Smooth muscle cell (in vitro differentiated cells): Measurements from ENCODE around the gene RELL1. TPM values are rescaled to one million over a fixed set of nuclear protein-coding genes. Genes with fewer than 3 reads are reported as not detected.

Experiments
- DNase-seq: peaks from one replicate; lab custom pipeline; 2025; ENCODE audit not compliant: unreplicated experiment; lab: John Stamatoyannopoulos, UW
- H2AFZ ChIP-seq: fragments of 200-600 bp; sonication (generic); 2 replicates; pipeline ENCODE4 v1.6.0; 2016; ENCODE audit warnings: antibody characterized with exemption, low read depth, mild to moderate bottlenecking
- H3F3A ChIP-seq: fragments of 200-600 bp; sonication (generic); 2 replicates; pipeline ENCODE4 v1.6.0; 2017; ENCODE audit warnings: antibody characterized with exemption, low read depth
- H3K27ac ChIP-seq: fragments of 200-600 bp; sonication (generic); 2 replicates; pipeline ENCODE4 v1.5.1; 2016; ENCODE audit warnings: low read depth, mild to moderate bottlenecking
- H3K27me3 ChIP-seq: fragments of 200-600 bp; sonication (generic); 2 replicates; pipeline ENCODE4 v1.6.1; 2016; ENCODE audit warnings: low read depth, mild to moderate bottlenecking
- H3K36me3 ChIP-seq: fragments of 200-600 bp; sonication (generic); 2 replicates; pipeline ENCODE4 v1.5.1; 2016; ENCODE audit warnings: low read depth
- H3K4me1 ChIP-seq: fragments of 200-600 bp; sonication (generic); 2 replicates; pipeline ENCODE4 v1.5.1; 2016; ENCODE audit warnings: low read depth
- H3K4me2 ChIP-seq: fragments of 200-600 bp; sonication (generic); 2 replicates; pipeline ENCODE4 v1.6.0; 2016; ENCODE audit warnings: mild to moderate bottlenecking
- H3K4me3 ChIP-seq: fragments of 200-600 bp; sonication (generic); 2 replicates; pipeline ENCODE4 v1.5.1; 2016; ENCODE audit warnings: mild to moderate bottlenecking
- H3K79me2 ChIP-seq: fragments of 200-600 bp; sonication (generic); 2 replicates; pipeline ENCODE4 v1.6.0; 2016; ENCODE audit warnings: low read depth, mild to moderate bottlenecking
- H3K9ac ChIP-seq: fragments of 200-600 bp; sonication (generic); 2 replicates; pipeline ENCODE4 v1.6.0; 2016; ENCODE audit warnings: low read depth
- H3K9me3 ChIP-seq: fragments of 200-600 bp; sonication (generic); replicated peaks from 2 replicates; pipeline ENCODE4 v1.5.1; 2016; ENCODE audit warnings: low read depth
- H4K20me1 ChIP-seq: fragments of 200-600 bp; sonication (generic); 2 replicates; pipeline ENCODE4 v1.6.0; 2016; ENCODE audit warnings: low read depth
- CTCF ChIP-seq: fragments of 200-600 bp; sonication (generic); IDR thresholded peaks from 2 replicates; pipeline ENCODE4 v1.5.1; 2017; ENCODE audit warnings: borderline replicate concordance, mild to moderate bottlenecking, antibody characterized with exemption; ENCODE audit not compliant: insufficient read depth, poor library complexity, severe bottlenecking
- WGBS: methylation state at CpG from one replicate; pipeline ENCODE4 v1.1.7; 2016; ENCODE audit warnings: low lambda C conversion rate; 5-methylcytosine and 5-hydroxymethylcytosine counted together
- polyA plus RNA-seq: library from polyadenylated mRNA; unstranded; fragments of >200 nt; fragmentation: Nextera tagmentation; extraction: Ambion mirVana; gene quantifications from 2 replicates; pipeline ENCODE4 v1.2.1, GENCODE V29; 2016
- total RNA-seq: library from RNA; depleted of rRNA; stranded (reverse); fragments of >200 nt; gene quantifications from 2 replicates; pipeline ENCODE4 v1.2.3, GENCODE V29; 2014

The RELL1 gene
- total and polyA plus RNA-seq, 2 experiments from 2014 or later, result 3.5 to 36.3 TPM

GRCh38 chr4:37727635-37728034 lies 41.5 kb upstream of the RELL1 start:
- Histone ChIP-seq H3K4me2 (no peak overlapping the region), H3K27me3 (no peaks in the 10 kb centered on the region), H3K9me3 (no peaks in the 10 kb centered on the region), H2AFZ (no peak overlapping the region), H3K79me2 (no peaks in the 10 kb centered on the region), H3K4me1 (no peaks in the 10 kb centered on the region), H3K27ac (no peak overlapping the region), H3K36me3 (no peaks in the 10 kb centered on the region), H4K20me1 (no peaks in the 10 kb centered on the region), H3F3A (no peaks in the 10 kb centered on the region), H3K9ac (no peak overlapping the region), H3K4me3 (no peak overlapping the region)
- TF ChIP-seq CTCF, result no peak
- 94% methylated on average over 1 of the region's 1 CpG for WGBS
- DNase-seq, result no peak

DNA sequence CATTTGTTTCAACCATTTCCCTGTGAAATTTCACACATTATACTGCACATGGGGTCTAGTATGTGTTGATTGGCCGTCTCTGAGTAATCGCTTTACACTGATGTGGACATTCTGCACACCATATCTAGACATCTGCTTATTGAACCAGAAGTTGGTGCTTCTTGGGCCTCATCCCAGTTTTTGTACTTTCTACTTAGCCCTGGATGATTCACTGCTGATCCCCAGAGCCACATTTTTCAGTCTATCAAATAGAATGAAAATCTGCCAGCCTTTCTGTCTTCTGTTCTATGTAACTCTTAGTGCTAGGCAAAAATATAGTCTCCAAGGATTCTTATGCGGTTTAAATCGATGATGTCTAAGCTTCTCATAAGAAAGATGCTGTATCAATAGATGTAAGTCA lies 40.5 kb upstream of the RELL1 start:
- no peak overlapping the region for H2AFZ ChIP-seq
- H3K4me1 ChIP-seq, result no peaks in the 10 kb centered on the region
- H4K20me1 ChIP-seq, result no peaks in the 10 kb centered on the region
- H3K27me3 ChIP-seq, result no peaks in the 10 kb centered on the region
- no peak for TF ChIP-seq CTCF
- H3K79me2 ChIP-seq, result no peaks in the 10 kb centered on the region
- 96% methylated on average over 4 of the region's 4 CpGs for WGBS
- no peaks in the 10 kb centered on the region for H3K9me3 ChIP-seq
- H3K4me3 ChIP-seq, result no peak overlapping the region
- H3K36me3 ChIP-seq, result no peaks in the 10 kb centered on the region
- no peak overlapping the region for H3K27ac ChIP-seq
- no peak overlapping the region for H3K9ac ChIP-seq
- DNase-seq, result no peak
- no peak overlapping the region for H3K4me2 ChIP-seq
- H3F3A ChIP-seq, result no peaks in the 10 kb centered on the region

- H4K20me1 ChIP-seq, result no peaks in the 10 kb centered on the region
- no peaks in the 10 kb centered on the region for H3K4me1 ChIP-seq
- no peak overlapping the region for H3K27ac ChIP-seq
- no peak overlapping the region for H3K4me2 ChIP-seq
- no peak for DNase-seq
- no peak overlapping the region for H3K9ac ChIP-seq
- H3F3A ChIP-seq, result no peaks in the 10 kb centered on the region
- H3K36me3 ChIP-seq, result no peaks in the 10 kb centered on the region
- no peak overlapping the region for H3K4me3 ChIP-seq
- no peak for TF ChIP-seq CTCF
- no peaks in the 10 kb centered on the region for H3K79me2 ChIP-seq
- no peaks in the 10 kb centered on the region for H3K9me3 ChIP-seq
- WGBS, result 94% methylated on average over 7 of the region's 7 CpGs
- H3K27me3 ChIP-seq, result no peaks in the 10 kb centered on the region
- no peak overlapping the region for H2AFZ ChIP-seq
Measured at GRCh38 chr4:37725718-37726117, 39.5 kb upstream of the RELL1 start.

GRCh38 chr4:37723067-37723466 lies 36.9 kb upstream of the RELL1 start:
- H4K20me1 ChIP-seq, result no peaks in the 10 kb centered on the region
- no peaks in the 10 kb centered on the region for H3F3A ChIP-seq
- no peak overlapping the region for H3K27ac ChIP-seq
- H2AFZ ChIP-seq, result no peak overlapping the region
- H3K9me3 ChIP-seq, result no peaks in the 10 kb centered on the region
- H3K36me3 ChIP-seq, result no peaks in the 10 kb centered on the region
- H3K4me1 ChIP-seq, result no peaks in the 10 kb centered on the region
- H3K4me2 ChIP-seq, result no peak overlapping the region
- H3K4me3 ChIP-seq, result no peak overlapping the region
- no peak for TF ChIP-seq CTCF
- H3K79me2 ChIP-seq, result no peaks in the 10 kb centered on the region
- no peak for DNase-seq
- H3K27me3 ChIP-seq, result no peaks in the 10 kb centered on the region
- 94% methylated on average over 1 of the region's 1 CpG for WGBS
- no peak overlapping the region for H3K9ac ChIP-seq
